PC-9 (cell line): ENCODE results near the gene CAGE1.
A peak's percentile ranks its signal among the peaks of the same experiment; 100 is the strongest.

Experiments used
- EZH2 ChIP-seq: fragments of 200-600 bp; sonication (generic); IDR thresholded peaks from 2 replicates; pipeline ENCODE4 v1.8.0; 2017; ENCODE audit warnings: antibody characterized with exemption, low read depth
- TF ChIP-seq, protein P1 (sequence below): fragments of 200-600 bp; sonication (generic); conservative IDR thresholded peaks from 2 replicates; pipeline ENCODE4 v1.6.1; 2017; ENCODE audit warnings: mixed run types, antibody characterized with exemption, mild to moderate bottlenecking, moderate library complexity

DNA sequence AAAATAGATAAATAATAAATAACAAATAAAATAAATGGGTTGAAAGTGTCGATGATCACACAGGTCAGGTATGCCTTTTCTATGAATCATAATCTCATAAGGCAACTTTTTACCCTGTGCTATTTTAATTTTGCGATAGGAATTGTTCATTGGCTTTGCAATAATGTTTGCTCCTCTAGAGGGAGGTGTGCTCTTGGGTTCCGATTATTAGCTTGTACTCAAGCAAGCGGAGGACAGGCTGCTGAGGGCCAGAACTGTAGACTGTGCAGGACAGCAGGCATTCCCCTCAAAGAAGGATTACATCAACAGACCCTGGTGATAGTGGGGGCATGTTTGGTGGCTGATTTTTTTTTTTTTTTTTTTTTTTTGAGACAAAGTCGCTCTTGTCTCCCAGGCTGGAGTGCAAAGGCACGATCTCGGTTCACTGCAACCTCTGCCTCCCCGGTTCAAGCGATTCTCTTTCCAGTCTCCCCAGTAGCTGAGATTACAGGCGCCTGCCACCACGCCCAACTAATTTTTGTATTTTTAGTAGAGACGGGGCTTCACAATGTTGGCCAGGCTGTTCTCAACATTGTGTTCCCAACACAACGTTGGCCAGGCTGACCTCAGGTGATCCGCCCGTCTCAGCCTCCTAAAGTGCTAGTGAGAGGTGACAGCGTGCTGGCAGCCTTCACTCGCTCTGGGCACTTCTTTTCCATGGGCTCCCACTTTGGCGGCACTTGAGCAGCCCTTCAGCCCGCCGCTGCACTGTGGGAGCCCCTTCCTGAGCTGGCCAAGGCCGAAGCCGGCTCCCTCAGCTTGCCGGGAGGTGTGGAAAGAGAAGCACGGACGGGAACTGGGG lies 35.6 kb upstream of the CAGE1 start:
- no peak for TF ChIP-seq EZH2
- TF ChIP-seq, protein P1, sequence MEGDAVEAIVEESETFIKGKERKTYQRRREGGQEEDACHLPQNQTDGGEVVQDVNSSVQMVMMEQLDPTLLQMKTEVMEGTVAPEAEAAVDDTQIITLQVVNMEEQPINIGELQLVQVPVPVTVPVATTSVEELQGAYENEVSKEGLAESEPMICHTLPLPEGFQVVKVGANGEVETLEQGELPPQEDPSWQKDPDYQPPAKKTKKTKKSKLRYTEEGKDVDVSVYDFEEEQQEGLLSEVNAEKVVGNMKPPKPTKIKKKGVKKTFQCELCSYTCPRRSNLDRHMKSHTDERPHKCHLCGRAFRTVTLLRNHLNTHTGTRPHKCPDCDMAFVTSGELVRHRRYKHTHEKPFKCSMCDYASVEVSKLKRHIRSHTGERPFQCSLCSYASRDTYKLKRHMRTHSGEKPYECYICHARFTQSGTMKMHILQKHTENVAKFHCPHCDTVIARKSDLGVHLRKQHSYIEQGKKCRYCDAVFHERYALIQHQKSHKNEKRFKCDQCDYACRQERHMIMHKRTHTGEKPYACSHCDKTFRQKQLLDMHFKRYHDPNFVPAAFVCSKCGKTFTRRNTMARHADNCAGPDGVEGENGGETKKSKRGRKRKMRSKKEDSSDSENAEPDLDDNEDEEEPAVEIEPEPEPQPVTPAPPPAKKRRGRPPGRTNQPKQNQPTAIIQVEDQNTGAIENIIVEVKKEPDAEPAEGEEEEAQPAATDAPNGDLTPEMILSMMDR = peak; percentile 61
